Rectal smooth muscle tissue (tissue), 1 donor: ENCODE measurements around the gene PARP9.

Experiments used
- H3K27ac ChIP-seq: one replicate; pipeline ENCODE4 v1.7.0; 2013; ENCODE audit warnings: low read depth, low read length, inconsistent platforms
- H3K27me3 ChIP-seq: one replicate; pipeline ENCODE4 v1.7.0; 2013; ENCODE audit warnings: low read length; ENCODE audit not compliant: control insufficient read depth, insufficient read depth
- H3K36me3 ChIP-seq: one replicate; pipeline ENCODE4 v1.7.0; 2013; ENCODE audit warnings: low read length; ENCODE audit not compliant: control insufficient read depth, insufficient read depth
- H3K4me1 ChIP-seq: one replicate; pipeline ENCODE4 v1.7.0; 2013; ENCODE audit warnings: low read length; ENCODE audit not compliant: control insufficient read depth, insufficient read depth
- H3K4me3 ChIP-seq: one replicate; pipeline ENCODE4 v1.7.0; 2013; ENCODE audit warnings: low read length
- H3K9ac ChIP-seq: one replicate; pipeline ENCODE4 v1.7.0; 2013; ENCODE audit warnings: low read length

The PARP9 gene

GRCh38 chr3:122496508-122496907, 67.6 kb downstream of the PARP9 start:
- Histone ChIP-seq H3K4me3 (no peak overlapping the region), H3K27ac (no peak overlapping the region), H3K36me3 (peaks cover 5% of the 10 kb centered on the region), H3K4me1 (no peaks in the 10 kb centered on the region), H3K9ac (no peak overlapping the region), H3K27me3 (no peaks in the 10 kb centered on the region)

- H3K36me3 ChIP-seq = peaks cover 5% of the 10 kb centered on the region
- no peaks in the 10 kb centered on the region for H3K4me1 ChIP-seq
- no peak overlapping the region for H3K27ac ChIP-seq
- no peaks in the 10 kb centered on the region for H3K27me3 ChIP-seq
- no peak overlapping the region for H3K4me3 ChIP-seq
- H3K9ac ChIP-seq = no peak overlapping the region
Observed at GRCh38 chr3:122493296-122493695, 70.8 kb downstream of the PARP9 start.

- Histone ChIP-seq H3K27ac (no peak overlapping the region), H3K4me3 (no peak overlapping the region), H3K4me1 (no peaks in the 10 kb centered on the region), H3K36me3 (peaks cover under 1% of the 10 kb centered on the region), H3K9ac (no peak overlapping the region), H3K27me3 (no peaks in the 10 kb centered on the region)
Observed at GRCh38 chr3:122488262-122488973, 75.7 kb downstream of the PARP9 start.

GRCh38 chr3:122484985-122485384, 79.1 kb downstream of the PARP9 start:
- Histone ChIP-seq H3K4me3 (no peak overlapping the region), H3K36me3 (no peaks in the 10 kb centered on the region), H3K9ac (no peak overlapping the region), H3K4me1 (no peaks in the 10 kb centered on the region), H3K27me3 (no peaks in the 10 kb centered on the region), H3K27ac (no peak overlapping the region)

- Histone ChIP-seq H3K36me3 (no peaks in the 10 kb centered on the region), H3K9ac (no peak overlapping the region), H3K27ac (no peak overlapping the region), H3K27me3 (no peaks in the 10 kb centered on the region), H3K4me3 (no peak overlapping the region), H3K4me1 (no peaks in the 10 kb centered on the region)
Observed at GRCh38 chr3:122481390-122481789, 82.7 kb downstream of the PARP9 start.
